Fibroblast of lung (primary cell): Measurements from ENCODE around the gene BFSP2.

Experiments
- CTCF ChIP-seq, 2 donors: IDR thresholded peaks in 1 of 2; conservative IDR thresholded peaks in 1 of 2; 1 replicate in 1 of 2; 2 replicates in 1 of 2; pipeline ENCODE4 v1.5.1; 2011 to 2012; ENCODE audit warnings: low read length in 2 of 2, control low read depth in 1 of 2, inconsistent platforms in 1 of 2, low read depth in 1 of 2, mild to moderate bottlenecking in 1 of 2
- EZH2 ChIP-seq: IDR thresholded peaks from 2 replicates; pipeline ENCODE4 v1.5.1; 2012; ENCODE audit warnings: low read length, control low read depth, mild to moderate bottlenecking; ENCODE audit errors: missing control alignments

- peak; percentile 50 for TF ChIP-seq CTCF (conservative IDR thresholded peaks at IDR 0.05 in 1 of 2, IDR thresholded peaks at IDR 0.05 in 1 of 2; ENCODE audit: low read depth in 1 of 2, low read length in 2 of 2)
- TF ChIP-seq EZH2: no peak
Measured at GRCh38 chr3:133487920-133488540, 88.2 kb downstream of the BFSP2 start.
